Caco-2 (cell line): ENCODE data around the gene ARHGAP15. TPM values are rescaled to one million over a fixed set of nuclear protein-coding genes. Genes with fewer than 3 reads are reported as not detected.

Experiments
- BruUV-seq: library from RNA; stranded (reverse); fragments of 400-500 nt; replicated peaks from 2 replicates; lab custom pipeline; 2021; lab: Mats Ljungman, UMichigan
- CTCF ChIA-PET: fragments of 300-600 bp; sonication (Branson Sonifier 250); formaldehyde crosslinking; loops from one replicate; lab custom pipeline; 2022; ENCODE audit warnings: antibody characterized with exemption; lab: Charles Lee
- POLR2A ChIA-PET: fragments of 300-600 bp; sonication (Branson Sonifier 250); formaldehyde crosslinking; loops from one replicate; lab custom pipeline; 2022; ENCODE audit warnings: antibody characterized with exemption; lab: Charles Lee
- DNase-seq, 2 experiments: peaks; one replicate each; pipeline versions ENCODE4 v3.0.0 to v3.0.0-alpha.2; 2020 to 2022
- H3K27me3 ChIP-seq: replicated peaks from 2 replicates; pipeline ENCODE4 v1.6.0; 2011; ENCODE audit warnings: low read length; ENCODE audit not compliant: control insufficient read depth, insufficient read depth
- H3K36me3 ChIP-seq: 2 replicates; pipeline ENCODE4 v1.5.1; 2011; ENCODE audit warnings: low read length; ENCODE audit not compliant: control insufficient read depth, insufficient read depth
- H3K4me1 ChIP-seq: fragments of 250-450 bp; sonication (Bioruptor Pico); 2 replicates; pipeline ENCODE4 v1.5.1; 2020; ENCODE audit warnings: mild to moderate bottlenecking
- H3K4me3 ChIP-seq: 2 replicates; pipeline ENCODE4 v1.5.1; 2011; ENCODE audit warnings: low read depth, mild to moderate bottlenecking, control low read depth, low read length
- H3K9me3 ChIP-seq: fragments of 250-450 bp; sonication (Bioruptor Pico); 2 replicates; pipeline ENCODE4 v1.5.1; 2020; ENCODE audit warnings: mild to moderate bottlenecking, moderate library complexity
- H3K27ac Mint-ChIP-seq: one replicate; pipeline ENCODE4 v1.8.0; 2022; ENCODE audit warnings: mixed read lengths; ENCODE audit not compliant: unreplicated experiment
- H3K27me3 Mint-ChIP-seq: one replicate; pipeline ENCODE4 v1.8.0; 2022; ENCODE audit warnings: mixed read lengths; ENCODE audit not compliant: insufficient read depth, unreplicated experiment
- H3K36me3 Mint-ChIP-seq: one replicate; pipeline ENCODE4 v1.8.0; 2022; ENCODE audit warnings: mild to moderate bottlenecking, mixed read lengths; ENCODE audit not compliant: insufficient read depth, unreplicated experiment
- H3K4me1 Mint-ChIP-seq: one replicate; pipeline ENCODE4 v1.8.0; 2022; ENCODE audit warnings: low read depth, mixed read lengths; ENCODE audit not compliant: unreplicated experiment
- H3K4me3 Mint-ChIP-seq: one replicate; pipeline ENCODE4 v1.8.0; 2022; ENCODE audit warnings: mild to moderate bottlenecking, moderate library complexity, mixed read lengths; ENCODE audit not compliant: unreplicated experiment
- H3K9me3 Mint-ChIP-seq: one replicate; pipeline ENCODE4 v1.8.0; 2022; ENCODE audit warnings: mixed read lengths; ENCODE audit not compliant: unreplicated experiment
- intact Hi-C: fragments of 100-400 bp; cut with micrococcal nuclease; formaldehyde crosslinking; loops from one replicate; pipeline ENCODE4 v1.10.0; 2022; ENCODE audit not compliant: unreplicated experiment
- total RNA-seq: library from RNA; stranded (reverse); gene quantifications from 2 replicates; pipeline ENCODE4 v1.2.3, GENCODE V29; 2022
- TF ChIP-seq, protein P1 (sequence below), 2 experiments: fragments of 200-600 bp in 1 of 2; IDR thresholded peaks; 1 replicate in 1 of 2; 2 replicates in 1 of 2; pipeline versions ENCODE4 v1.5.1 to v1.8.0; 2011 to 2022; ENCODE audit warnings: antibody characterized with exemption in 1 of 2, control low read depth in 1 of 2, inconsistent platforms in 1 of 2, low read depth in 1 of 2, low read length in 1 of 2, mild to moderate bottlenecking in 1 of 2, moderate library complexity in 1 of 2; ENCODE audit not compliant: insufficient read depth in 1 of 2, severe bottlenecking in 1 of 2, unreplicated experiment in 1 of 2

ARHGAP15 gene
- total RNA-seq, 1 experiment from 2014 or later: not detected

DNA sequence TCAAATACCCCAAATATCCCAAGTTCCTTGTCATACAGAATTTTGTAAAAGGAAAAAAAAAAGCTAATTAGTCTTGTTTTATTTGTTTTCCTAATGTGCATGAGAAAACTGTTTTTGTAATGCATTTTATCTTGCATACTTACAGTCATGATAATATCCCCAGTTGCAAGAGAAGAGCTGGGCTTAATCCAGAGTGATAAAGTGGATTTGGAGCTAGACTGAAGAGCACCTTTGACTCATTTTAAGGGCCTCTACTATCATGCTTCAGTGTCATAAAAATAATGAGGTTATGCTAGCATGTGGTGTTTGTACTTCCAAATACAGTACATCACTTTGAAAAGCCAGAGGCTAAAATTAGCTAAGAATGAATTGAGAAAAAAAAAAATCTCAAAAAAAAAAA lies 26.4 kb downstream of the ARHGAP15 start:
- no peak overlapping the region for H3K27ac Mint-ChIP-seq
- Histone ChIP-seq H3K27me3 (no peaks in the 10 kb centered on the region), H3K9me3 (no peaks in the 10 kb centered on the region), H3K4me1 (no peaks in the 10 kb centered on the region), H3K4me3 (no peak overlapping the region), H3K36me3 (no peaks in the 10 kb centered on the region)
- BruUV-seq: no TSS peak
- intact Hi-C loops: no loop called here
- no peaks in the 10 kb centered on the region for H3K36me3 Mint-ChIP-seq
- peaks cover 26% of the 10 kb centered on the region for H3K27me3 Mint-ChIP-seq
- TF ChIP-seq, protein P1, sequence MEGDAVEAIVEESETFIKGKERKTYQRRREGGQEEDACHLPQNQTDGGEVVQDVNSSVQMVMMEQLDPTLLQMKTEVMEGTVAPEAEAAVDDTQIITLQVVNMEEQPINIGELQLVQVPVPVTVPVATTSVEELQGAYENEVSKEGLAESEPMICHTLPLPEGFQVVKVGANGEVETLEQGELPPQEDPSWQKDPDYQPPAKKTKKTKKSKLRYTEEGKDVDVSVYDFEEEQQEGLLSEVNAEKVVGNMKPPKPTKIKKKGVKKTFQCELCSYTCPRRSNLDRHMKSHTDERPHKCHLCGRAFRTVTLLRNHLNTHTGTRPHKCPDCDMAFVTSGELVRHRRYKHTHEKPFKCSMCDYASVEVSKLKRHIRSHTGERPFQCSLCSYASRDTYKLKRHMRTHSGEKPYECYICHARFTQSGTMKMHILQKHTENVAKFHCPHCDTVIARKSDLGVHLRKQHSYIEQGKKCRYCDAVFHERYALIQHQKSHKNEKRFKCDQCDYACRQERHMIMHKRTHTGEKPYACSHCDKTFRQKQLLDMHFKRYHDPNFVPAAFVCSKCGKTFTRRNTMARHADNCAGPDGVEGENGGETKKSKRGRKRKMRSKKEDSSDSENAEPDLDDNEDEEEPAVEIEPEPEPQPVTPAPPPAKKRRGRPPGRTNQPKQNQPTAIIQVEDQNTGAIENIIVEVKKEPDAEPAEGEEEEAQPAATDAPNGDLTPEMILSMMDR (IDR thresholded peaks at IDR 0.05; ENCODE audit: insufficient read depth in 1 of 2, low read depth in 1 of 2, low read length in 1 of 2, severe bottlenecking in 1 of 2, unreplicated experiment in 1 of 2): no peak
- H3K4me3 Mint-ChIP-seq: no peak overlapping the region
- POLR2A ChIA-PET: no interaction called here
- DNase-seq: no peak
- no peaks in the 10 kb centered on the region for H3K9me3 Mint-ChIP-seq
- CTCF ChIA-PET: no interaction called here
- H3K4me1 Mint-ChIP-seq: no peaks in the 10 kb centered on the region

DNA sequence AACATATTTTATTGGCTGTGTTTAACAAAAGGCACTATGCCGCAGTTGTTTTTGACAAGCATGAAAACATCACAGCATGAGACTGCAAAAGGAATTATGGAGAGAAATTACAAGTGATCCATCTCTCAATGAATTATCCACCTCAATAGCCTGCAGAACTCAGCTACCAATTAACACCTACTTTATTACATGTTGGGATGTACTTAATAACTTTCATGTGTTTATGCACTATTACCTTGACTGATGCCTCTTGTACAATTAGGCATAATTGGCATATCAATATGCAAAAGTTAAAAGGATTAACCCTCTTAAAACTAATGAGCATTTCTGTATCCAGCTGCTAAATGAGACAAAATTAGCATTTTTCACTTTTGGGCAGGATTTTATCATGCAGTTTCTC lies 27.8 kb downstream of the ARHGAP15 start:
- Mint-ChIP-seq H3K9me3 (no peaks in the 10 kb centered on the region), H3K27me3 (peaks cover 31% of the 10 kb centered on the region), H3K4me3 (no peak overlapping the region), H3K36me3 (no peaks in the 10 kb centered on the region), H3K4me1 (no peaks in the 10 kb centered on the region), H3K27ac (no peak overlapping the region)
- no TSS peak for BruUV-seq
- CTCF ChIA-PET: no interaction called here
- no peaks in the 10 kb centered on the region for H3K9me3 ChIP-seq
- POLR2A ChIA-PET: no interaction called here
- intact Hi-C loops: no loop called here
- DNase-seq: no peak
- H3K4me3 ChIP-seq: no peak overlapping the region
- no peaks in the 10 kb centered on the region; the same call in 1 of the 2 replicates for H3K27me3 ChIP-seq
- H3K4me1 ChIP-seq: no peaks in the 10 kb centered on the region
- no peaks in the 10 kb centered on the region for H3K36me3 ChIP-seq
- TF ChIP-seq, protein P1 (IDR thresholded peaks at IDR 0.05; ENCODE audit: insufficient read depth in 1 of 2, low read depth in 1 of 2, low read length in 1 of 2, severe bottlenecking in 1 of 2, unreplicated experiment in 1 of 2): no peak

DNA sequence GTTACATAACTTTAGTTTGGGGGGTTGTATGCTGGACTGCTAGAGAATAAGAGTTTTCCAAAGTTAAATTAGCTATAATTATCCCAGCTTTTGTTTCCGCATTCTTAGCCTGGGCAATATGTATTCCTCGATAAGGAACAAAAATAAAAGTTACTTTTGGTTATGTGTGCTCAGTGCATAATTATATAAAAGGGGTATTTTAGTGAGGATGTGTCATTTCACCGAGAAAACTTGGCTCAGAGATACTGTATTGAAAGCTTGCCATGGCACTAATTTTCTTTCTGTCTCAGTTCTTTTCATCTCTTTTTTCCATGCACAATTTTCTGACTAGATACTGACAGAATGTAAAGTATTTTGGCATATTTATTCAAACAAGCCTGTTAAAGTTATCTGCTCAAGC lies 28.2 kb downstream of the ARHGAP15 start:
- CTCF ChIA-PET: no interaction called here
- TF ChIP-seq, protein P1 (IDR thresholded peaks at IDR 0.05; ENCODE audit: insufficient read depth in 1 of 2, low read depth in 1 of 2, low read length in 1 of 2, severe bottlenecking in 1 of 2, unreplicated experiment in 1 of 2): no peak
- no peaks in the 10 kb centered on the region for H3K36me3 ChIP-seq
- H3K4me1 Mint-ChIP-seq: no peaks in the 10 kb centered on the region
- no peak overlapping the region for H3K27ac Mint-ChIP-seq
- no peak overlapping the region for H3K4me3 Mint-ChIP-seq
- no peaks in the 10 kb centered on the region for H3K36me3 Mint-ChIP-seq
- no peaks in the 10 kb centered on the region for H3K4me1 ChIP-seq
- POLR2A ChIA-PET: no interaction called here
- no peak for DNase-seq
- no peaks in the 10 kb centered on the region; the same call in 1 of the 2 replicates for H3K27me3 ChIP-seq
- no TSS peak for BruUV-seq
- intact Hi-C loops: no loop called here
- no peaks in the 10 kb centered on the region for H3K9me3 ChIP-seq
- H3K4me3 ChIP-seq: no peak overlapping the region
- peaks cover 28% of the 10 kb centered on the region for H3K27me3 Mint-ChIP-seq
- H3K9me3 Mint-ChIP-seq: no peaks in the 10 kb centered on the region
